Measurements from ENCODE around the gene MAPK1IP1L.
A peak's percentile ranks its signal among the peaks of the same experiment; 100 is the strongest.
"Not testable (repeated sequence)": the region's sequence is repeated elsewhere in the genome, so short reads cannot be mapped to it uniquely, and the experiment has no call there.

Gene MAPK1IP1L

GRCh38 chr14:55057919-55058318 is 6.5 kb downstream of the MAPK1IP1L start:
- no peak for DNase-seq

- DNase-seq = no peak
Measured at GRCh38 chr14:55059333-55059732, 7.9 kb downstream of the MAPK1IP1L start.

GRCh38 chr14:55062517-55063351 is 11.3 kb downstream of the MAPK1IP1L start:
- no peak for DNase-seq

- DNase-seq = not testable (repeated sequence)
Measured at GRCh38 chr14:55064896-55065295, 13.4 kb downstream of the MAPK1IP1L start.

GRCh38 chr14:55065411-55065810 is 14.0 kb downstream of the MAPK1IP1L start:
- no peak for DNase-seq

- no peak for DNase-seq
Measured at GRCh38 chr14:55066223-55066622, 14.8 kb downstream of the MAPK1IP1L start.

- DNase-seq = no peak
Measured at GRCh38 chr14:55070981-55071411, 19.5 kb downstream of the MAPK1IP1L start.

- DNase-seq = peak in 1 of 2 donors; percentile 15
Measured at GRCh38 chr14:55071870-55072640, 20.6 kb downstream of the MAPK1IP1L start.

- no peak for DNase-seq
Measured at GRCh38 chr14:55073856-55074255, 22.4 kb downstream of the MAPK1IP1L start.

- DNase-seq = no peak
Measured at GRCh38 chr14:55074662-55075061, 23.2 kb downstream of the MAPK1IP1L start.

- DNase-seq = no peak
Measured at GRCh38 chr14:55075628-55076175, 24.3 kb downstream of the MAPK1IP1L start.

- DNase-seq = no peak
Measured at GRCh38 chr14:55077170-55078151, 26.0 kb downstream of the MAPK1IP1L start.

GRCh38 chr14:55079961-55080360 is 28.5 kb downstream of the MAPK1IP1L start:
- DNase-seq = not testable (repeated sequence)

GRCh38 chr14:55084401-55085059 is 33.1 kb downstream of the MAPK1IP1L start:
- no peak for DNase-seq

GRCh38 chr14:55085060-55085660 is 33.7 kb downstream of the MAPK1IP1L start:
- no peak for DNase-seq

- DNase-seq = no peak
Measured at GRCh38 chr14:55086938-55087337, 35.5 kb downstream of the MAPK1IP1L start.

GRCh38 chr14:55088356-55088755 is 36.9 kb downstream of the MAPK1IP1L start:
- DNase-seq = no peak

- no peak for DNase-seq
Measured at GRCh38 chr14:55092341-55092740, 40.9 kb downstream of the MAPK1IP1L start.

- DNase-seq = no peak
Measured at GRCh38 chr14:55094292-55095157, 43.1 kb downstream of the MAPK1IP1L start.

GRCh38 chr14:55097881-55098560 is 46.6 kb downstream of the MAPK1IP1L start:
- peak; percentile 38 to 42 for DNase-seq
